H9 (cell line): ENCODE measurements around the gene PMEPA1. TPM values are rescaled to one million over a fixed set of nuclear protein-coding genes. Genes with fewer than 3 reads are reported as not detected.

Experiments used
- DNase-seq: peaks from one replicate; pipeline ENCODE4 v3.0.0-alpha.2; 2017
- H2AFZ ChIP-seq: one replicate; pipeline ENCODE4 v1.6.1; 2013; ENCODE audit warnings: mild to moderate bottlenecking, low read length, control low read depth, moderate library complexity
- H2AK5ac ChIP-seq: 2 replicates; pipeline ENCODE4 v1.6.1; 2013; ENCODE audit warnings: low read length, control low read depth, mixed read lengths; ENCODE audit not compliant: insufficient read length
- H2BK120ac ChIP-seq: one replicate; pipeline ENCODE4 v1.6.1; 2013; ENCODE audit warnings: low read depth, mild to moderate bottlenecking, low read length, control low read depth, inconsistent platforms; ENCODE audit not compliant: poor library complexity, severe bottlenecking
- H2BK12ac ChIP-seq: 2 replicates; pipeline ENCODE4 v1.6.1; 2013; ENCODE audit warnings: low read length, control low read depth, mixed read lengths, low read depth; ENCODE audit not compliant: insufficient read length
- H2BK15ac ChIP-seq: 2 replicates; pipeline ENCODE4 v1.6.1; 2013; ENCODE audit warnings: low read depth, low read length, control low read depth
- H2BK20ac ChIP-seq: one replicate; pipeline ENCODE4 v1.6.1; 2013; ENCODE audit warnings: low read depth, mild to moderate bottlenecking, low read length, control low read depth, inconsistent platforms; ENCODE audit not compliant: poor library complexity, severe bottlenecking
- H2BK5ac ChIP-seq: 2 replicates; pipeline ENCODE4 v1.6.1; 2013; ENCODE audit warnings: low read length, control low read depth, mixed read lengths; ENCODE audit not compliant: insufficient read length
- H3K14ac ChIP-seq: 2 replicates; pipeline ENCODE4 v1.6.1; 2013; ENCODE audit warnings: low read length, control low read depth; ENCODE audit not compliant: insufficient read depth
- H3K18ac ChIP-seq: 2 replicates; pipeline ENCODE4 v1.6.1; 2013; ENCODE audit warnings: low read depth, mild to moderate bottlenecking, mixed read lengths, low read length, control low read depth; ENCODE audit not compliant: insufficient read length
- H3K23ac ChIP-seq: 2 replicates; pipeline ENCODE4 v1.6.1; 2013; ENCODE audit warnings: low read length, control low read depth, mixed read lengths, low read depth; ENCODE audit not compliant: insufficient read length
- H3K23me2 ChIP-seq: 2 replicates; pipeline ENCODE4 v1.6.1; 2013; ENCODE audit warnings: low read depth, mild to moderate bottlenecking, mixed read lengths, low read length, control low read depth; ENCODE audit not compliant: insufficient read length, poor library complexity, severe bottlenecking
- H3K27ac ChIP-seq: 2 replicates; pipeline ENCODE4 v1.5.1; 2013; ENCODE audit warnings: low read length, control low read depth, mixed read lengths, low read depth; ENCODE audit not compliant: insufficient read length
- H3K27me3 ChIP-seq: 2 replicates; pipeline ENCODE4 v1.6.1; 2013; ENCODE audit warnings: low read length, control low read depth, inconsistent platforms; ENCODE audit not compliant: insufficient read depth
- H3K4ac ChIP-seq: 2 replicates; pipeline ENCODE4 v1.6.1; 2013; ENCODE audit warnings: low read depth, mild to moderate bottlenecking, control low read depth, inconsistent platforms, low read length, moderate library complexity
- H3K4me1 ChIP-seq: 2 replicates; pipeline ENCODE4 v1.6.1; 2013; ENCODE audit warnings: low read length, control low read depth, inconsistent platforms; ENCODE audit not compliant: insufficient read depth
- H3K4me2 ChIP-seq: 2 replicates; pipeline ENCODE4 v1.6.1; 2013; ENCODE audit warnings: low read length, control low read depth, mixed read lengths; ENCODE audit not compliant: insufficient read length, insufficient read depth
- H3K56ac ChIP-seq: 2 replicates; pipeline ENCODE4 v1.6.1; 2013; ENCODE audit warnings: low read depth, mild to moderate bottlenecking, mixed read lengths, low read length, control low read depth; ENCODE audit not compliant: insufficient read length
- H3K79me1 ChIP-seq: 2 replicates; pipeline ENCODE4 v1.6.1; 2013; ENCODE audit warnings: low read depth, mild to moderate bottlenecking, moderate library complexity, low read length, control low read depth, inconsistent platforms; ENCODE audit not compliant: insufficient read depth, poor library complexity, severe bottlenecking
- H3K79me2 ChIP-seq: 2 replicates; pipeline ENCODE4 v1.6.1; 2013; ENCODE audit warnings: low read length, control low read depth, inconsistent platforms; ENCODE audit not compliant: insufficient read depth
- H3K9ac ChIP-seq: 2 replicates; pipeline ENCODE4 v1.6.1; 2013; ENCODE audit warnings: low read length, control low read depth, mixed read lengths; ENCODE audit not compliant: insufficient read length; ENCODE audit errors: extremely low read depth
- H3K9me3 ChIP-seq: one replicate; pipeline ENCODE4 v1.6.1; 2013; ENCODE audit warnings: low read depth, low read length, inconsistent platforms; ENCODE audit not compliant: control insufficient read depth
- H3T11ph ChIP-seq: one replicate; pipeline ENCODE4 v1.6.1; 2013; ENCODE audit warnings: mild to moderate bottlenecking, low read length, control low read depth, inconsistent platforms
- H4K20me1 ChIP-seq: one replicate; pipeline ENCODE4 v1.6.1; 2013; ENCODE audit not compliant: control insufficient read depth, insufficient read length, insufficient read depth
- H4K5ac ChIP-seq: 2 replicates; pipeline ENCODE4 v1.6.1; 2013; ENCODE audit warnings: low read depth, mild to moderate bottlenecking, mixed read lengths, low read length, control low read depth; ENCODE audit not compliant: insufficient read length
- H4K8ac ChIP-seq: replicated peaks from 2 replicates; pipeline ENCODE4 v1.6.1; 2013; ENCODE audit warnings: low read length, control low read depth, mixed read lengths, low read depth; ENCODE audit not compliant: insufficient read length
- H4K91ac ChIP-seq: 2 replicates; pipeline ENCODE4 v1.6.1; 2013; ENCODE audit warnings: low read depth, mild to moderate bottlenecking, moderate library complexity, mixed read lengths, low read length, control low read depth; ENCODE audit not compliant: insufficient read length
- H3K27ac Mint-ChIP-seq, 3 experiments: 2 replicates in 2 of 3; 3 replicates in 1 of 3; pipeline ENCODE4 v1.8.0; 2020 to 2021; ENCODE audit warnings: mixed read lengths in 3 of 3, mild to moderate bottlenecking in 1 of 3, moderate library complexity in 1 of 3
- H3K27me3 Mint-ChIP-seq: 2 replicates; pipeline ENCODE4 v1.8.0; 2021; ENCODE audit warnings: low read depth, mild to moderate bottlenecking, moderate library complexity, mixed read lengths
- H3K36me3 Mint-ChIP-seq, 3 experiments: 2 replicates in 2 of 3; 3 replicates in 1 of 3; pipeline ENCODE4 v1.8.0; 2020 to 2021; ENCODE audit warnings: low read depth in 3 of 3, mixed read lengths in 3 of 3; ENCODE audit not compliant: insufficient read depth in 1 of 3
- H3K4me1 Mint-ChIP-seq, 2 experiments: 2 replicates each; pipeline ENCODE4 v1.8.0; 2020; ENCODE audit warnings: mixed read lengths in 2 of 2
- H3K4me3 Mint-ChIP-seq, 2 experiments: 2 replicates in 1 of 2; 3 replicates in 1 of 2; pipeline ENCODE4 v1.8.0; 2020 to 2021; ENCODE audit warnings: mild to moderate bottlenecking in 2 of 2, mixed read lengths in 2 of 2, moderate library complexity in 1 of 2
- H3K9me3 Mint-ChIP-seq, 2 experiments: 2 replicates in 1 of 2; 3 replicates in 1 of 2; pipeline ENCODE4 v1.8.0; 2020; ENCODE audit warnings: mild to moderate bottlenecking in 2 of 2, mixed read lengths in 2 of 2, moderate library complexity in 1 of 2
- WGBS: extraction: QIAGEN DNeasy Blood & Tissue Kit; methylation state at CpG from one replicate; pipeline ENCODE4 v1.1.7; 2013; ENCODE audit warnings: missing lambda C conversion rate, low lambda C conversion rate, mixed read lengths; ENCODE audit not compliant: insufficient read length; ENCODE audit errors: extremely low coverage; 5-methylcytosine and 5-hydroxymethylcytosine counted together
- total RNA-seq: library from RNA; stranded (reverse); gene quantifications from 2 replicates; pipeline ENCODE4 v1.2.1, GENCODE V29; 2021
- TF ChIP-seq, protein P1 (sequence below): fragments of 200-600 bp; sonication (generic); conservative IDR thresholded peaks from 3 replicates; pipeline ENCODE4 v1.8.0; 2021; ENCODE audit warnings: antibody characterized with exemption, mild to moderate bottlenecking

Gene PMEPA1
- total RNA-seq, 1 experiment from 2014 or later, result 34.6 TPM

- no peak overlapping the region for H4K8ac ChIP-seq
- no peak for DNase-seq
Observed at GRCh38 chr20:57757767-57758166, 48.0 kb upstream of the PMEPA1 start.

More at GRCh38 chr20:57757767-57758166, 48.0 kb upstream of the PMEPA1 start:
- Histone ChIP-seq H3K79me1 (no peaks in the 10 kb centered on the region), H4K91ac (no peak overlapping the region), H2BK5ac (no peak overlapping the region), H3T11ph (no peak overlapping the region), H3K27me3 (no peaks in the 10 kb centered on the region), H4K20me1 (no peaks in the 10 kb centered on the region), H3K18ac (no peak overlapping the region), H2AFZ (no peak overlapping the region), H3K23ac (no peak overlapping the region), H2BK15ac (no peak overlapping the region), H2AK5ac (no peak overlapping the region), H3K9ac (no peak overlapping the region), H3K4ac (no peak overlapping the region), H4K5ac (no peak overlapping the region), H2BK12ac (no peak overlapping the region), H3K14ac (no peak overlapping the region), H3K4me2 (no peak overlapping the region), H3K79me2 (no peaks in the 10 kb centered on the region), H2BK20ac (no peak overlapping the region), H3K9me3 (no peaks in the 10 kb centered on the region), H3K4me1 (no peaks in the 10 kb centered on the region), H3K27ac (no peak overlapping the region), H3K56ac (no peak overlapping the region), H3K23me2 (no peaks in the 10 kb centered on the region), H2BK120ac (no peak overlapping the region)
- Mint-ChIP-seq H3K27me3 (peaks cover 30% of the 10 kb centered on the region), H3K9me3 (peaks cover 3 to 5% of the 10 kb centered on the region in 2 experiments; a peak in 4 of 5 replicates), H3K36me3 (no peaks in the 10 kb centered on the region; a peak in 2 of 7 replicates), H3K4me1 (peaks cover 14 to 25% of the 10 kb centered on the region in 2 experiments), H3K27ac (no peak overlapping the region), H3K4me3 (no peak overlapping the region)
- TF ChIP-seq, protein P1, sequence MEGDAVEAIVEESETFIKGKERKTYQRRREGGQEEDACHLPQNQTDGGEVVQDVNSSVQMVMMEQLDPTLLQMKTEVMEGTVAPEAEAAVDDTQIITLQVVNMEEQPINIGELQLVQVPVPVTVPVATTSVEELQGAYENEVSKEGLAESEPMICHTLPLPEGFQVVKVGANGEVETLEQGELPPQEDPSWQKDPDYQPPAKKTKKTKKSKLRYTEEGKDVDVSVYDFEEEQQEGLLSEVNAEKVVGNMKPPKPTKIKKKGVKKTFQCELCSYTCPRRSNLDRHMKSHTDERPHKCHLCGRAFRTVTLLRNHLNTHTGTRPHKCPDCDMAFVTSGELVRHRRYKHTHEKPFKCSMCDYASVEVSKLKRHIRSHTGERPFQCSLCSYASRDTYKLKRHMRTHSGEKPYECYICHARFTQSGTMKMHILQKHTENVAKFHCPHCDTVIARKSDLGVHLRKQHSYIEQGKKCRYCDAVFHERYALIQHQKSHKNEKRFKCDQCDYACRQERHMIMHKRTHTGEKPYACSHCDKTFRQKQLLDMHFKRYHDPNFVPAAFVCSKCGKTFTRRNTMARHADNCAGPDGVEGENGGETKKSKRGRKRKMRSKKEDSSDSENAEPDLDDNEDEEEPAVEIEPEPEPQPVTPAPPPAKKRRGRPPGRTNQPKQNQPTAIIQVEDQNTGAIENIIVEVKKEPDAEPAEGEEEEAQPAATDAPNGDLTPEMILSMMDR, result no peak
- WGBS, result no CpG with 5 or more reads among the region's 1 CpG
